ENCODE results near the gene LBHD2.

Gene LBHD2

GRCh38 chr14:103089386-103090335 is 5.7 kb downstream of the LBHD2 start:
- peaks cover 14% of the 10 kb centered on the region for H3K27me3 ChIP-seq (ENCODE audit: insufficient read depth, poor library complexity, severe bottlenecking)
- DNase-seq (ENCODE audit: low read depth in 1 of 2, low spot score in 1 of 2), result no peak
- no peak overlapping the region for H3K4me3 ChIP-seq (replicated peaks; ENCODE audit: insufficient read depth, low read length)
- no peak overlapping the region for H3K27ac ChIP-seq (replicated peaks)
- no peak for TF ChIP-seq CTCF (IDR thresholded peaks at IDR 0.05; ENCODE audit: insufficient read depth, low read length)
- TF ChIP-seq SPI1 (IDR thresholded peaks at IDR 0.05; ENCODE audit: borderline replicate concordance, low read depth), result no peak
- TF ChIP-seq GABPA (IDR thresholded peaks at IDR 0.05; ENCODE audit: low read depth), result no peak
- no peak for TF ChIP-seq POLR2AphosphoS5 (IDR thresholded peaks at IDR 0.05; ENCODE audit: low read depth)
- no peak for TF ChIP-seq REST (IDR thresholded peaks at IDR 0.05; ENCODE audit: insufficient replicate concordance, low read depth)

- no peak for TF ChIP-seq SPI1 (IDR thresholded peaks at IDR 0.05; ENCODE audit: borderline replicate concordance, low read depth)
- TF ChIP-seq REST (IDR thresholded peaks at IDR 0.05; ENCODE audit: insufficient replicate concordance, low read depth), result no peak
- TF ChIP-seq POLR2AphosphoS5 (IDR thresholded peaks at IDR 0.05; ENCODE audit: low read depth), result no peak
- no peak for TF ChIP-seq CTCF (IDR thresholded peaks at IDR 0.05; ENCODE audit: insufficient read depth, low read length)
- no peak for TF ChIP-seq GABPA (IDR thresholded peaks at IDR 0.05; ENCODE audit: low read depth)
- DNase-seq (ENCODE audit: low read depth in 1 of 2, low spot score in 1 of 2), result no peak
- Histone ChIP-seq H3K27me3 (ENCODE audit: insufficient read depth, poor library complexity, severe bottlenecking) (peaks cover 10% of the 10 kb centered on the region), H3K4me3 (replicated peaks; ENCODE audit: insufficient read depth, low read length) (no peak overlapping the region), H3K27ac (replicated peaks) (no peak overlapping the region)
These were observed 6.5 kb downstream of the LBHD2 start for GRCh38 chr14:103090481-103091020.

DNA sequence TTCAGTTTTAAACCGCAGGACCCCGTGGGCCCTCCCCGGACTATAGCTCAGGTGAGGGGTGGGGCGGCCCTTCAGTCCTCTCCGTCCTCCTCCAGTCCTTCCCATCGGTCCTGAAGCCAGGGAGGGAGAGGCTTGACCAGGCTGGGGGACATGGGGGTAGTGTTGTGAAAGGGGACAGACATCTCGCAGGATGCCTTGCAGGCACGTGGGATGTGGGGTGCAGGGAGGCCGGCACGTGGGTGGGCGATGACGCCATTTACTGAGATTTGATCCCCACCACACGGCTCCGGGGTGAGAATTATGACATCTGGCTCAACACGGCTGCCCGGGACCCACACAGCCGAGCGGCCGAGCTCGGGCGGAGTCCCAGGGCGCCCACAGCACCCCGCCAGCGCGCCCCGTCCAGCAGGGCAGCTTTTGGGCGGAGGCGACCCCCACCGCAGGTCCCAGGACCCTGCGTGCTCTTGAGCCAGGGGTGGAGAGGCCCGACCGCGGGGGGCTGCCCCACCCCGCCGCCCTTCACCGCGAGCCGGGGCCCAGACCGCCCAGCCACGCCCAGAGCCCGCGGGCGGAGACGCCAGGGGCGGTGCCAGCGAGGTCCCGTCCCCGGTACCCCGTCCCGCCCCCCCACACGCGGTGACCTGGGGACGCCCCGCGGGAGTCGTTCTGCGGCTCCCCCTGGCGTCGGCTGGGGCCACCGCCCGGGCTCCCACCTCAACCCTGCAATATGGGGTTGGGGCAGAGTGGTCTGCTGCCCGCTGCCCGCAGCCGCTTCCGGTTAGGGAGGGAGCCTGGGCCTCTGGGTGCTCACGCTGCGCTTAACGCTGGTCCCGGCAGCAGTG is 7.3 kb downstream of the LBHD2 start:
- H3K4me3 ChIP-seq (replicated peaks; ENCODE audit: insufficient read depth, low read length), result peak overlapping the region; percentile 50
- H3K27ac ChIP-seq (replicated peaks), result no peak overlapping the region
- TF ChIP-seq POLR2AphosphoS5 (IDR thresholded peaks at IDR 0.05; ENCODE audit: low read depth), result no peak
- TF ChIP-seq GABPA (IDR thresholded peaks at IDR 0.05; ENCODE audit: low read depth), result no peak
- TF ChIP-seq SPI1 (IDR thresholded peaks at IDR 0.05; ENCODE audit: borderline replicate concordance, low read depth), result no peak
- TF ChIP-seq REST (IDR thresholded peaks at IDR 0.05; ENCODE audit: insufficient replicate concordance, low read depth), result no peak
- no peak for TF ChIP-seq CTCF (IDR thresholded peaks at IDR 0.05; ENCODE audit: insufficient read depth, low read length)
- peaks cover 6% of the 10 kb centered on the region for H3K27me3 ChIP-seq (ENCODE audit: insufficient read depth, poor library complexity, severe bottlenecking)
- peak; percentile 47 to 70 for DNase-seq (ENCODE audit: low read depth in 1 of 2, low spot score in 1 of 2)

Measured in HL-60 (cell line).